ENCODE results near the gene TMTC2.

TMTC2 gene

DNA sequence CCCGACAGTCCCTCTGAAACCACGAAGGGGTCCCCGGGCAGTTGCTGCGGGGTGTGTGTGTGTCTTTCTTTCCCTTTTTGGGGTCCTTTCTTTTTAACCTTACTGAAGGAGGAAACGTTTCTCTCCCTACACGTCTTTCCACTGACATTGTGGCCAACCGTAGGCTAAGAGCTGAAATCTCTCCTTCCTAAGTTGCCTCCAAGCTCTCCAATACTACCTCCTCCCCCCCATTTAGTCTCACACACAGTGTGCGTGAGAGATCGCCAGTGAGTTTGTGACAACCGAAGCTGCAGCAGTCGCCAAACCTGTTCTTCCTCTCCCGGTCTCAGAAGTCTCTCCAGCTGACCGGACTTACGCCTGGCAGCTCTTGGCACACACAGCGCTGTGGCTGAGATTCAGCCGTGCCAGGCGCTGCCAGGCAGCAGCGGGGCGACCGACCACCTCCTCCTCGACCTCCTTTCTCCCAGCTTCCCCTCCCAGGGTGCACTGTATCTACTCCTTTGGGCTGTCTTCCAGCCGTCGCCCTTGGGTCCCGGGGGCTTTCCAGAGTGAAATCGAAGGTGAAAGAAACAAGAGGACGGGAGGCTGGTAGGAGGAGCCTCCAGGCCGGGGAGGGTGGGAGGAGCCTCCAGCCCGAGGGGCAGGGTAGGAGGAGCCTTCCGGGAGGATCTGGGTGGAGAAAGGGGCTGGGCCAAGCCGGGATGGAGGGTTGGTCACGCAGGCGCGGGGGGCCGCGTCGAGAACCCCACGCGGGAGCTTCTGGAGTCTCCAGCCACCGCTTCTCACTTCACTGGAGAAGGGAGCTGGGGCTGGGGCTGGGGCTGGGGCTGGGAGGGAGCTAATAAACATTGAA lies at the start of gene TMTC2:
Gene TMTC2 (plus strand): TSS at position 739 of the 853 bp plus-strand sequence.
- peak; percentile 70 for DNase-seq (ENCODE audit: low read depth)

DNA sequence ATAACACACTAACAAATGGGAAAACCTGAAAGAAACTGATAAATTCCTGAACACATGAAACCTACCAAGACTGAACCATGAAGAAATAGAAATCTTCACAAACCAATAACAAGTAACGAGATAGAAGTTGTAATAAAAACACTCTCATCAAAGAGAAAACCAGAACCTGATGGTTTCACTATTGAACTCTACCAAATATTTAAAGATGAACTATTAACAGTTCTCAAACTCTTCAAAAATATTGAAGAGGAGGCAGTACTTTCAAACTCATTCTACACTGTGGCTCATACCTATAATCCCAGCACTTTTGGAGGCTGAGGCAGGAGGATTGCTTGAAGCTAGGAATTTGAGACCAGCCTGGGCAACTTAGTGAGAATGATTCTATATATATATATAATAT lies 48.4 kb upstream of the TMTC2 start:
- no peak for DNase-seq (ENCODE audit: low read depth)

DNA sequence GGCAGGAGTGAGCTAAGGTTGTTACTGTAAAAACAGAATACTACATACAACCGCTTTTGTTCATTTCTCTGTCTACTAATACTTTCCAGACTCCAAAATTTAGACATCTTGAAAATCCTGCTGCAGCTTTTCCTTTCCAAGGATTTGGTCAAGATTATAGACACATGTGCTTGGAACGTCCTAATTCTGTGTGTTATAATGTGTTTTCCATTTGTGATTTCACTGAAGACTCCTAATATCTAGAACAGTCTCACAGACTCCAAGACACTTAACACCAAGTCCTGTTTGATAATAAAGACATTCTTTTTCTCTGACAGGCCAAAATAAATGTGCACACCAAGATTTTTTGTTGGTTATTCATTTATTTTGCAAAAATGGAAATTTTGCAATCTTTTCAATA lies 41.8 kb upstream of the TMTC2 start:
- no peak for DNase-seq (ENCODE audit: low read depth)

DNA sequence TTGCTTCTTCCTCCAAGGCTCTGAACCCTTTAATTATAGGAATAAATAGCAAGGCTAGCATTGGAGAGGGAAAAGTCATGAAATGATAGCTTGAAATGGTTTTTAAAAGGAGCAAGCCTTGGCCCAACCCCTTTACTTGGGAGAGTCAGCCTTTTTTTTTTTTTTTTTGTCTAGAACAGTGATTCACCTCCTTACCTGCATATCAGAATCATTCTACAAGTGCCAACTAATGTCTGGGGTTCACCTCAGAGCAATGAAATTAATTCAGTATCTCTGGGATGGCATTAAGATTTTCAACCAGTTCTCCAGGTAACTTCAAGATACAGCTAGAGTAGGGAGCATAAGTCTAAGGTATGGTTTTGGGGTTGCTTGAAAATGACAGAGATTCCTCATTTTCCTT lies 41.3 kb upstream of the TMTC2 start:
- DNase-seq (ENCODE audit: low read depth): no peak

DNA sequence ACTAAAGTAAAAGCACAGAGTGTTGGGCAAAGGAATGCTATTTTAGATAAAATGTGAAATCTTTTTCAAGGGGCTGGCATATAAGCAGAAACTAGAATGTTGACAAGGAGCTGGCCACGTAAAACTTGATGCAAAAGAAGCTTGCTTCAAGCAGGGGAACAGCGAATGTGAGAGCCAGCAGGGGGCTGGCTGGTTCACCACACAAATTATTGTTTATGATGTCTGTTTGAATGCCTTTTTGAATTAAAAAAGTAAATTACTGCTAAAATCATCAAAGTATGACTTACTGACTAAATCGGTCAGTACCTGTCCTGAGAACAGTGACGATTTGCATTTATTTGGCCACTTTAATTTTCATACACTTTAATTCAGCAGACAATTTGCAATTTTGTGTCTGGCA lies 38.9 kb upstream of the TMTC2 start:
- DNase-seq (ENCODE audit: low read depth): no peak

DNA sequence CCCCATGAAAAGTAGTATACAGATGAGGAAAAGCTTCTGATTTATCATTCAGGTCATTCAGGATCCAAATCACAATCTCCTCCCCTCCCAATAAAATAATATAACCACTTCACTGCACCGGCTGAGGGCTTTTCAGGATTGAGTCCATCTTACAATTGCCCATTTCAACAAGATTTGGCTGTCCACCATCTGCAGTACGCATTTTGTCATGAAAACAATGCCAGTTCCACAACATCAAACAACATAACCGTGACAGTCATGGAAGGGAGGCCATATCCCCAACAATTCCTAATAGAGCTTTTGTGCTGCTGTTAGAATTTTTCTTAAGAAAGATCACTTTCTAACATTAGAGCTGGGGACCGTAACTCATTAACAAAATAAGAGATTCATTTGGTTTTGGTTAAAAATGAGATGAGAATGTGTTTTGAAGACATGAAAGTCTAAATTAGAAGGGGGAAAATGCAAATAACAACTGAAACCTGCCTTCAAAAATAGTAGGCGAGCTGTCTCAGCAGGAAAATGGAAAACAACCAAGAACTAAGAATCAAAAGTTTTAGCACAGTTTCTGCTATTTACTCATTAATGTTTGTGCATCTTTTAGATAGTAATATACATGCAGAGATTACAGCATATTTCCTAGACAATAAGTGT lies 38.3 kb upstream of the TMTC2 start:
- DNase-seq (ENCODE audit: low read depth): no peak

DNA sequence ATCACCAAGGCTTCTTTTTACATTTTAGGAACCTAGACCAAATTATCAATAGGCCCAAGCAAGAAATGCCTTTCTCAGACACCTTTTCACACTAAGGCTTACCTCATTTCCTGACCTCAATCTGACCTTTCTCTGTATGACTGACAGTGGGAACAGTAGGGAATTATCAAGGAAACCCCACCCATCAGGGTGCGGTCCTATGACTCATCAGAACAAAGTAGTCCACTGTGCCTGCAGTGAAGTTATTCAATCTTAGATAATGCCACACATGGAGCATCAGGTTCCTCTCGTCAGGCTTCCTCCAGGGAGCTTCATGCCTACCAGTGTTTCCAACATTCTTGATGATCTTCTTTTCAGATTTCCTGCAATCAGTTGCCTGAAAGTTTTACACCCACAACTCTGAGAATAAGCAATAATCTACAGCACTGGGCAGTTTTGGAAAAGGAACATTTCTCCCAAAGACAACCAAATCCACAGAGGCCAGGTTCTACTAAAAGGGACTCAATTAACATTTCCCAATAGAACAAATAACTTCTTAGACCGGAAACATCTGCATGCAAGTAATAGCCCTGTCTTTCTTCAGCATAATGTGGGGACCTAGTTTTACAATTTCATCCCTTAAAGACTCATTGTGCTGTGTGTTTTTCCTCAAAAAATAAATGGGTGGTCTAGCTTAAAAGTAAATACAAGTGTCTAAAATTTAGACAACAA lies 35.9 kb upstream of the TMTC2 start:
- DNase-seq (ENCODE audit: low read depth): no peak

DNA sequence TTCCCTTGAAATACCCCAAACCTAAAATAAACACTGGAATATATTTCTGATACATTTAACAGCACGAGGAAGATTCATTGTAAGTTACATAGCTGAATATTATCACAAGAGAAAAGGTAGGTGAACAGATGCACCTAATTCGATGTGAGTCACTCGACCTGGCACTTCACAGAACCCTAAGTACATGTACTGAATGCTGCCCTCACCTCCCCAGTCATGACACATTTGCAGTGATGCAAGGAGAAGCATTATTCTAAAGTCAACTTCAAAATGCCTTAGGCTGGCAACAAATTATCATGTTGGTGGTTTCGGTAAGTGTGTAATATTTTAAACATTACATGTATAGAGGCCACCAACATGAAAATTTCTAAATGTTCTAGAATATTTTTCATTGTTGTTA lies 35.2 kb upstream of the TMTC2 start:
- DNase-seq (ENCODE audit: low read depth): no peak

DNA sequence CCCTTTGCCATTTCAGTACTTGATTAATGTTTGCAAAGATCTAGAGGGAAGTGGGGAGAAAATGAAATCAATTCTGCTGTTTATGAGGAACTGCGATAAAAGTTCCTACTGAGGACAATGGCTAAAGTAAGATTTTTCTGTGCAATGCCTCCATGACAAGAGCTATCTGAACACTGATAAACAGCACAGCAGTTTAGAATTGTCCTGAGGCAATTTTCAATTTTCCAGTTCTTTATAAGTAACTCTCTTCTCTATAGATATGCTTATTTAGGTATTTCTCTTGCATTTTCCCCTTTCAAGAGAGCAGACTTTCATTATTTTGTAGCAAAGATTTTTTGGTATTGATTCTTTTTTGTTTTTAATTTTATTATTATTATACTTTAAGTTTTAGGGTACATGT lies 34.6 kb upstream of the TMTC2 start:
- no peak for DNase-seq (ENCODE audit: low read depth)

DNA sequence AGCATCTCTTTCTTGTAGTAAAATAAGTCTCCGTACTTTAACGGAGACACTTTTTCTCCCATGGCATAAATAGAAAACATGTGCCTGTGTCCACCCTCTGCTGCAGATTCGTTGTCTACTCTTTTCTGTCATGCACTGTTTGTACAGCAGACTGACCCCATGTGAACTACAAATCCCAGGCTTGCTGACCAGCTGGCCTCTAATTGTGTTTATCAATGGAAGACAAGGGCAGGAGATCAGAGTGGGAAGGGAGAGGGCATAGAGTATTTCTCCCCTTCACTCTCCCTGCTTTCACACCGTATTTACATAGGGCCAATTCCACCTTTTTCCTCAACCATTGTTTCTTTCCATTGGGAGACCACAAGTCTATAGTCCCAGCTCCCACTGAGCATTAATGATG lies 31.0 kb upstream of the TMTC2 start:
- no peak for DNase-seq (ENCODE audit: low read depth)

DNA sequence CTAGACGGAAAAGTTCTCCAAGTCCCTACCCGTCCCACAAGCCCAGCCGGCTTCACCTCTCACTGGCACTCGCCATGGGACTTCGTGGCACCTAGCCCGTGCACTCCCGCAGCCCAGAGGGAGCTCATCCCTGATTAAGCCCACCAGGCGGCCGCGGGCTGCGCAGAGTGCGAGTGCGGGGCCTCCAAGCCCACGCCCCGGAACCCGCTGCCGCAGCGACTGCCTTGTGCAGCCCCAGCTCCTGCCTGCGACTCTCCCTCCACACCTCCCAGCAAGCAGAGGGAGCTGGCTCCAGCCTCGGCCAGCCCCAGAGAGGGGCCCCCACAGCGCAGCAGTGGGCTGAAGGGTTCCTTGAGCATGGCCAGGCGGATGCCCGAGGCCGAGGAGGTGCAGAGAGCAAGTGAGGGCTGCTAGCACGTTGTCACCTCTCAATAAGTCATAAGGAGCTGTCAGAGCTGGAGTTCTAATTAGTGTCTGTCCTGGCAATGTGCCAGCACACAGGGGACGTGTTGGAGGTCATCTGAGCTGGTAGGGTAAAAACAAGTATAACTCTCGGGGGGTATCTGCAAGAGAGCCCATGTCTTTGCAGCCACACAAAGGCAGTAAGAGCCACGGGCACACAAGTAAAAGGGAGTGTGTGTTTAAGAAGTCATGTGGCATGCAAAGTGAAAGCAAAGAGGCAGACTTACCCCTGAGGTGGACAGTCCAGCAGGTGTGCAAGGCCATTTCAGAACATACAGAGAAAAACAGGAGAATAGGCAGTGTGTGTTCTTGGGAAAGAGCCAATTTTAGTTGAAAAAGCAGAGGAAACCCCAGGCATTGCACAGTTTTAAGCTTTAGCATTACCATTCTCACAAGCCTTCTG lies 27.1 kb upstream of the TMTC2 start:
- no peak for DNase-seq (ENCODE audit: low read depth)

DNA sequence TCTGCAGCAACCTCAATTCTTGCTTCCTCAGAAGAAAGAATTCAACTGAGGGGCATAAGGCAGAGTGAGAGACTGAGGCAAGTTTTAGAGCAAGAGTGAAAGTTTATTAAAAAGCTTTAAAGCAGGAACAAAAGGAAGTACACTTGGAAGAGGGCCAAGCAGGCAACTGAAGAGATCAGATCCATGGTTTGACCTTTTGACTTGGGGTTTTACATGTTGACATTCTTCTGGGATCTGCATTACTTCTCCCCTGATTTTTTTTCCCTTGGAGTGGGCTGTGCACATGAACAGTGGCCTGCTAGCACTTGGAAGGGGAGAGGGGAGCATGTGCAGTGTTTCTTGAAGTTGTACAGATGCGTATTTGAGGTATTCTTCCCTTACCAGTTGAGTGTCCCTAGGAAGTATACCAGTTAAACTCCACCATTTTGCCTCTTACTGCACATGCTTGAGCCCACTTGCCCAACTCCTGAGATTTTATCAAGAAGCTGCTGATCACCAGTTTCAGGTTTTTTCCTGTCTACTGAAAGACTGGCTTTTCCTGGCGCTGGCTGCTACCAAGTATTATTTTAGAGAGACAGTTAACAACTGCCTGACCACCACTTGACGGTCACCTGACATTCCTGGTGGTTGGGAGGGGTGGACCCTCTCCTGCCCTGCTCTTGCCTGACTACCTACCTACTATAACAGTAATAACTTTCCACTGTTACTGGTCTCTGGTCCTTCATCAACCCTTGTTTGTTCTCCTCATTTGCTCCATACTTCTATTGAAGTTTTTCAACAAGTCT lies 26.0 kb upstream of the TMTC2 start:
- DNase-seq (ENCODE audit: low read depth): no peak

DNA sequence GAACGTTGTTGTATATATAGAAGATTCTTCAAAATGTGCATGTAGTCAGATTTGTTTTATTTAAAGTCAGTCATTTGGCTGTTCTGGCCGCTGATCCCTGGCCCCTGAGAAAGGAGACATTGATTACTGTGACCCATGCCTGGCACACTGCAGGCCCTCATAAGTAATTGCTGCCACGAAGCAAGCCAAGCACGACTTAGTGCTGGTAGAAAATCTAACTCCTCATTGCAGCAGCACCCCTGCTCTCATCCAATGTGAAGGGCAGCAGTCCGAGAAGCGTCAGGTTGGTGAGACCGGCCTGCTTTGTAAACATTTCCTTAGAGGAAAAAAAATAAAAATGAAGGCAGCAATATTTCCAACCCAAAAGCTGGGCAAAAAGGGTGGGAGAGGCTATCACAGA lies 22.8 kb upstream of the TMTC2 start:
- no peak for DNase-seq (ENCODE audit: low read depth)

DNA sequence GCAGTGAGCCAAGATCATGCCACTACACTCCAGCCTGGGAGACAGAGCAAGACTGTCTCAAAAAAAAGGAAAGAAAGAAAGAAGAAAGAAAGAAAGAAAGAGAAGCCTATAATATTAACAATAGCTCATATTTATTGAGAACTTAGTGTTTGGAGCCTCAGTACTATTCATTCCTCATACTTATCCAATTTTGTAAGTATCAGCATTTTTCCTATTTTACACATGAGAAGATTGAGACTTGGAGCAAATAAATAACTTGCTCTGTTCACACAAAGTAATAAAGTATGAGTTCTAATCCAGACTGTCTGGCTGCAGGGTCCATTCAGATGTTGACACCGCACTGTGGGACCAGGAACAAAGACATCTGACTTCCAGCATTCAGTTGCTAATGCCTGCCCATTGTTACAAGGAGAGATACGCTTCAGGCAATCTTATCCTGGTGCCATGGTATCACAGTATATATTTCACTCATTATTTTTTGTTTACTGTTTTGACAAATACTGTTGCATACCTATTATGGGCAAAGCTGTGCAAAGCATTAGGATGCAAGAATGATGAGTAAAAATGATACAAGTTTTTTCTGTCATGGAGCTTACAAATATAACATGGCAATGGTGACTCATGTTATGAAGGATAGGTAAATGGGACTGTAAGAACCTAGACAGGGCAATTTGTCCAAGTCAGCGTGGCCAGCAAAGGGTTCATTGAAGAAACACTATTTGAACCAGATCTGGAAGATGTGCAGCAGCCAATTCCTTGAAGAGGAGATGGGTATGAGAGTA lies 21.4 kb upstream of the TMTC2 start:
- DNase-seq (ENCODE audit: low read depth): no peak

DNA sequence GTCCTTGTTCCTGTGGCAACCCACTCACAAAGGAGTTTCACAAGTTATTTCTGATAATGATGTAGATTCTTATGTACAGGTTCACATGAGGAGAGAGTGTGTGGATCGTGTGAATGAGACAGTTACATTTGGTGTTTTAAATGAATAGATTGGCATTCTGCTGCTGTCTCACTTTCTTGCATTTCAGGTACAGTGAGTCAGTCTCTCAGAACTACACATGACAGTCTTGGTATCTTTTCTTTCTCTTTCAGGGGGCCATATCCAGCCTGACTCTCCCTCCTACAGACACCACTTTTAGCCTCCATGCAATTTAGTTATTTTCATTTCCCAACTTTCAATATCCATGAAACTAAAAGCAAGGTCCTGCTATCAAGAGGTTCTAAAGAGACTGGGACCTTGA lies 19.9 kb upstream of the TMTC2 start:
- no peak for DNase-seq (ENCODE audit: low read depth)

DNA sequence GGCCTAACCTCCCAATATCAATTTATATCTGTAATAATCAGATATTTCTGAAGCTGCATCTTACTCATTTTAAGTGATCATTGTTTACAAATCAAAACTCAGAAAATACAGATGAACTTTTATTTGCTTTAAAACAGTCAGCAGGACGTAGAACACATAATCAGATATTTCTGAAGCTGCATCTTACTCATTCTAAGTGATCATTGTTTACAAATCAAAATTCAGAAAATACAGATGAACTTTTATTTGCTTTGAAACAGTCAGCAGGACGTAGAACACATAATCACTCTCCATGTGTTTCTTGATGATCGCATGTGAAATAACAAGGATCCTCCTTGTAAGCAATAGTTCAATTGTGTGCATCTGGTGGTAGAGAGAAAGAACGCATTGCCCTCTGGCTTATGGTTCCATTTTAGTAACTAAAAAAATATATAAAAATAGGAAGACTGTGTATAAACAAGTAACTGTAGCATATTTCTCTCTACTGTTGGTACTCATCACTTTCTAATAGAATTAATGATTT lies 15.0 kb upstream of the TMTC2 start:
- DNase-seq (ENCODE audit: low read depth): no peak

DNA sequence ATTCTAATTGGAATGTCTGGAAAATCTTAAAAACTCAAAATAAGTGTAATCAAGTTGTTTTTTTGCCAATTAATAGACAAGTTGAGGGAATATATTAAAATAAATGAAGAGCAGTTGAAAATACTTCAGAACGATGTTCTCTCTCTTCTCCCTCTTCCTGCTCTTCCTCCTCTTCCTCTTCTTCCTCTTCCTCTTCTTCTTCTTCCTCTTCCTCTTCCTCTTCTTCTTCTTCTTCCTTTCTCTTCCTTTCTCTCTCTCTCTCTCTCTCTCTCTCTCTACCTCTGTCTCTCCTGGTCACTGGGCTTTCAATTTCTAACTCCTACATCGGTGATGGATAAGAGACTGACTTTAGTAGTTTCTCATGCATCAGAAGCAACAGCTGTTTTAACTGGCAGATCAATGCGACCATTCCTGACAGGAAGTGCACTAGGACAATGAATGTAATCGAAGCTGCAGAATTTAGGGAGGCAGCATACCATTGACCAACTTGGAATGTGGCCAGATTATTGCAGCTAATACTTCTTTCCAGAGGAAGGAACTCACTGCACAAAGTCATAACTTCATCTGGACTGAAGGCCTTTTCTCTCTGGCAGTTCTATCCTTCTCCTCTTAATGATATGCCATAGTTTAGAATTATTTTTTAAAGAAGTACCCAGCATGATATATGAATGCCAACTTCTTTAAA lies 13.8 kb upstream of the TMTC2 start:
- DNase-seq (ENCODE audit: low read depth): no peak

DNA sequence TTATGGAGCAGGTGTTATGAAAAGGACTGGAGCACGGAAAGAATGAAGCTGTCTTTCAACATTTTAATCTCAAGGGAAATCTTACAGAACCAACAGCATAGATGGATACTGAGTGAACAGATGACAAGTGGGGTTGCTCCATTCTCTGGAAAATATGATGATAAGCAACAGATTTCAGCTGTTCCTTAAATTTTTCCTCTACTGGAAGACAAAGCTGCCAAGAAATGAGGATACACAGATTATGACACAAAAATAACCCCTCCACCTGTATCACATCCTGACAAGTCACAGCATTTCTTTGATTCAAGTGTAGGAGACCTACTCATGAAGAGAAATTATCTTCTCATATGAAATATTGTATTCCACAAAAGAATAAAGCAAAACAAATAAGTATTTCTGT lies 13.0 kb upstream of the TMTC2 start:
- no peak for DNase-seq (ENCODE audit: low read depth)

DNA sequence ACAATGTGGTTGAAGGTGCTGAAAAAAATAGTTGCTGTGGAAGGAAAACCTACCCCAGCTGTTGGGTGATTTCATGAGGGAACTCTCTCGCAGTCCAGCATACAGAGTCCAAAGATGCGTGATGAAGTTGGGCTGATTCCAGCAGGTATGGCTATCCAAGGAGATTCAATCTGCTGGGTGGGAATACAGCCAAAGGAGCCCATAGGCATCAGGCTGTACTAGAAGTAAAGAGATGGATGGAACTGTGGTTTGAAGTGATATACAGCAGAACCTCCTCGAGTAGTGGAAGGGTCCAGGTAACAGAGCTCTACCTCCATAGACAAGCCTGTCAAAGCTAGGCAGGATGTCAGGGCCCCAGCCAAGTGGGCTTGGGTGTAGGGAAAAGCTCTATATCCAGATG lies 11.5 kb upstream of the TMTC2 start:
- DNase-seq (ENCODE audit: low read depth): no peak

DNA sequence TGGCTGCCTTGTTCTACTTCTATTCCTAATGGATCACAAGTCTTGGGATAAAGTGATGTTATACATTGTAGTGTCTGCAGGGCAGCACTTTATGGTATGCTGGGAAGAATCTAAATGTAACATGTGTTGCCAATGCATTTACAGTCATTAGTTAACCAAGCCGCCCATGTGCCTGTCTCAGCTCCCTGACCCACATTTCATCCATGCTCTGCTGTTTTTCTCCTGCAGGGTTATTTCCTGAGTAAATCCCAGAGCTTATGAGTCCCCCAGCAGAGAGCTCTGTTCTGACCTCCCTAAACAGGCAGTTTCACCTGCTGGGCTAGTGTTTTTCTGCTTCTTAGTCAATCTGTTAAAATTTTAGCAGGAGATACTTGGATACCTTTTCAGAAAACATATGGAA lies 4.4 kb upstream of the TMTC2 start:
- DNase-seq (ENCODE audit: low read depth): no peak

All from stimulated activated CD8-positive, alpha-beta memory T cell treated with anti-CD3 and anti-CD28 coated beads, Interleukin-15, amount 100 ng/mL, for 24 hours (primary cell).